HepG2 (cell line): ENCODE measurements around the gene RNPS1. TPM values are rescaled to one million over a fixed set of nuclear protein-coding genes. Genes with fewer than 3 reads are reported as not detected.

Experiments used
- ARID5B ChIP-seq: IDR thresholded peaks from 2 replicates; pipeline ENCODE4 v1.4.0; 2020; ENCODE audit warnings: mild to moderate bottlenecking, missing genetic modification reagents
- ARNT ChIP-seq: fragments of 450-650 bp; IDR thresholded peaks from 2 replicates; pipeline ENCODE4 v1.6.1; 2017
- CBFB ChIP-seq: sonication (generic); formaldehyde crosslinking; IDR thresholded peaks from 2 replicates; pipeline ENCODE4 v1.4.0; 2020; ENCODE audit warnings: missing genetic modification reagents
- CEBPG ChIP-seq: IDR thresholded peaks from 2 replicates; pipeline ENCODE4 v1.6.1; 2016
- DRAP1 ChIP-seq: IDR thresholded peaks from 2 replicates; pipeline ENCODE4 v1.6.1; 2016; ENCODE audit warnings: missing genetic modification reagents, missing compliant biosample characterization
- E2F1 ChIP-seq: sonication (generic); formaldehyde crosslinking; IDR thresholded peaks from 2 replicates; pipeline ENCODE4 v1.5.0; 2020; ENCODE audit warnings: missing genetic modification reagents
- EEA1 ChIP-seq: sonication (generic); formaldehyde crosslinking; IDR thresholded peaks from 2 replicates; pipeline ENCODE4 v1.5.1; 2020; ENCODE audit warnings: mild to moderate bottlenecking, missing genetic modification reagents, borderline replicate concordance
- FOXP1 ChIP-seq, 2 experiments: fragments of 450-650 bp in 1 of 2; IDR thresholded peaks; 2 replicates each; pipeline ENCODE4 v1.6.1; 2017 to 2018; ENCODE audit warnings: antibody characterized with exemption in 1 of 2
- IKZF5 ChIP-seq: IDR thresholded peaks from 2 replicates; pipeline ENCODE4 v1.6.1; 2018; ENCODE audit warnings: missing genetic modification reagents, mild to moderate bottlenecking, missing compliant biosample characterization
- KDM5B ChIP-seq: sonication (generic); formaldehyde crosslinking; IDR thresholded peaks from 2 replicates; pipeline ENCODE4 v1.4.0; 2020; ENCODE audit warnings: missing genetic modification reagents, mild to moderate bottlenecking, borderline replicate concordance
- MEIS1 ChIP-seq: sonication (generic); formaldehyde crosslinking; IDR thresholded peaks from 2 replicates; pipeline ENCODE4 v1.9.0; 2021; ENCODE audit warnings: mild to moderate bottlenecking, missing genetic modification reagents, moderate library complexity, borderline replicate concordance
- RFXAP ChIP-seq: sonication (generic); formaldehyde crosslinking; IDR thresholded peaks from 2 replicates; pipeline ENCODE4 v1.4.0; 2020; ENCODE audit warnings: missing genetic modification reagents, borderline replicate concordance
- SRF ChIP-seq: IDR thresholded peaks from 2 replicates; pipeline ENCODE4 v1.6.1; 2011; ENCODE audit warnings: mild to moderate bottlenecking, low read depth, low read length, moderate library complexity
- ZBTB21 ChIP-seq: sonication (generic); formaldehyde crosslinking; IDR thresholded peaks from 2 replicates; pipeline ENCODE4 v1.4.0; 2020; ENCODE audit warnings: missing genetic modification reagents
- ZNF235 ChIP-seq: sonication (generic); formaldehyde crosslinking; IDR thresholded peaks from 2 replicates; pipeline ENCODE4 v1.8.1; 2023; ENCODE audit warnings: mild to moderate bottlenecking, missing genetic modification reagents, borderline replicate concordance
- ZNF281 ChIP-seq: sonication (generic); formaldehyde crosslinking; IDR thresholded peaks from 2 replicates; pipeline ENCODE4 v1.4.0; 2020; ENCODE audit warnings: missing genetic modification reagents, borderline replicate concordance
- ZNF562 ChIP-seq: sonication (generic); formaldehyde crosslinking; IDR thresholded peaks from 2 replicates; pipeline ENCODE4 v1.8.0; 2022; ENCODE audit warnings: missing genetic modification reagents, borderline replicate concordance
- ZNF570 ChIP-seq: sonication (generic); formaldehyde crosslinking; IDR thresholded peaks from 2 replicates; pipeline ENCODE4 v1.4.0; 2020; ENCODE audit warnings: mild to moderate bottlenecking, missing genetic modification reagents, borderline replicate concordance
- ZZZ3 ChIP-seq: sonication (generic); formaldehyde crosslinking; IDR thresholded peaks from 2 replicates; pipeline ENCODE4 v1.4.0; 2020; ENCODE audit warnings: missing genetic modification reagents, mild to moderate bottlenecking, borderline replicate concordance
- polyA plus RNA-seq, 8 experiments: library from polyadenylated mRNA; depleted of rRNA in 3 of 8; stranded (reverse) in 7 of 8; unstranded in 1 of 8; fragments of >200 nt; fragmentation: Illumina TruSeq in 4 of 8; extraction: Trizol in 4 of 8; gene quantifications; 2 replicates each; pipeline versions ENCODE4 v1.2.1 to v1.2.3, GENCODE V29; 2011 to 2016; ENCODE audit warnings: low read depth in 4 of 8, missing spikeins in 1 of 8, mixed read lengths in 1 of 8; ENCODE audit not compliant: insufficient read depth in 1 of 8
- total RNA-seq, 5 experiments: library from RNA; depleted of rRNA; stranded (reverse); fragments of >200 nt; fragmentation: Illumina TruSeq; extraction: Trizol; gene quantifications; 2 replicates each; pipeline ENCODE4 v1.2.3, GENCODE V29; 2016; ENCODE audit warnings: low read depth in 1 of 5

RNPS1 gene
- total and polyA plus RNA-seq, 2 of the 13 experiments (the other 11 are each of a cell fraction or from before 2014, with no cell fraction given), result 126 to 133 TPM

GRCh38 chr16:2205104-2205966, 62.6 kb downstream of the RNPS1 start, which contains the start of gene MLST8 (continued):
- TF ChIP-seq ZNF281 (no peak), ZNF235 (CRISPR knock-in tag) (peak; percentile 93; the same call in 1 of the 2 replicates), ZBTB21 (CRISPR knock-in tag) (no peak), ZZZ3 (CRISPR knock-in tag) (peak; percentile 73), SRF (peak; percentile 97), ARID5B (CRISPR knock-in tag) (peak; percentile 57), IKZF5 (peak; percentile 53; the same call in 1 of the 2 replicates), RFXAP (no peak; the same call in 1 of the 2 replicates), E2F1 (CRISPR knock-in tag) (0 out of 2 replicates have a peak, but pooled peaks have one; percentile 8), CEBPG (no peak), MEIS1 (CRISPR knock-in tag) (no peak), DRAP1 (CRISPR knock-in tag) (no peak), ARNT (no peak), EEA1 (CRISPR knock-in tag) (peak; percentile 90), FOXP1 (IDR thresholded peaks at IDR 0.05) (no peak), FOXP1 (CRISPR knock-in tag; IDR thresholded peaks at IDR 0.05) (no peak), ZNF570 (CRISPR knock-in tag) (no peak), ZNF562 (CRISPR knock-in tag) (no peak), CBFB (CRISPR knock-in tag) (no peak), KDM5B (CRISPR knock-in tag) (peak; percentile 83; the same call in 1 of the 2 replicates)
